Tibial nerve (tissue), 4 donors: ENCODE results near the gene FUT8. TPM values are rescaled to one million over a fixed set of nuclear protein-coding genes. Genes with fewer than 3 reads are reported as not detected.

Experiments used
- DNase-seq, 2 donors: peaks; one replicate each; pipeline ENCODE4 v3.0.0-alpha.2; 2019; ENCODE audit warnings: low spot score in 2 of 2
- H3K27ac ChIP-seq, 4 donors: fragments of 200-600 bp; sonication (generic) in 3 of 4; one replicate each; pipeline ENCODE4 v1.5.1; 2017 to 2019; ENCODE audit warnings: mild to moderate bottlenecking in 1 of 4
- H3K27me3 ChIP-seq, 2 donors: fragments of 200-600 bp; sonication (generic) in 1 of 2; one replicate each; pipeline versions ENCODE4 v1.5.1 to v1.6.0; 2017 to 2019
- H3K36me3 ChIP-seq, 3 donors: fragments of 200-600 bp; sonication (generic); one replicate each; pipeline ENCODE4 v1.5.1; 2018 to 2019
- H3K4me1 ChIP-seq, 4 donors: fragments of 200-600 bp; sonication (generic) in 3 of 4; one replicate each; pipeline ENCODE4 v1.5.1; 2017 to 2019
- H3K4me3 ChIP-seq, 4 donors: fragments of 200-600 bp; sonication (generic) in 3 of 4; one replicate each; pipeline ENCODE4 v1.5.1; 2017 to 2019; ENCODE audit warnings: mild to moderate bottlenecking in 1 of 4, moderate library complexity in 1 of 4
- H3K9me3 ChIP-seq, 4 donors: fragments of 200-600 bp; sonication (generic) in 3 of 4; one replicate each; pipeline ENCODE4 v1.5.1; 2017 to 2019
- CTCF ChIP-seq, 5 experiments: fragments of 200-600 bp in 3 of 5; fragments of 450-650 bp in 2 of 5; sonication (generic) in 3 of 5; IDR thresholded peaks; one replicate each; pipeline ENCODE4 v1.5.1; 2016 to 2019; ENCODE audit warnings: antibody characterized with exemption in 5 of 5, mild to moderate bottlenecking in 3 of 5, moderate library complexity in 2 of 5
- EP300 ChIP-seq, 2 donors: sonication (generic); formaldehyde crosslinking; IDR thresholded peaks; one replicate each; pipeline ENCODE4 v1.6.1; 2017; ENCODE audit warnings: antibody characterized with exemption in 2 of 2, mild to moderate bottlenecking in 1 of 2
- POLR2A ChIP-seq, 2 donors: fragments of 450-650 bp; IDR thresholded peaks; one replicate each; pipeline ENCODE4 v1.6.1; 2017; ENCODE audit warnings: antibody characterized with exemption in 2 of 2, mild to moderate bottlenecking in 2 of 2, moderate library complexity in 2 of 2
- WGBS, 2 donors: methylation state at CpG; one replicate each; pipeline ENCODE4 v1.1.5; 2018; 5-methylcytosine and 5-hydroxymethylcytosine counted together
- total RNA-seq, 4 donors: library from RNA; depleted of rRNA; stranded (reverse); fragments of >200 nt; gene quantifications; one replicate each; pipeline ENCODE4 v1.1.0, GENCODE V29; 2016

Gene FUT8
- total RNA-seq, 4 donors from 2014 or later, result 69.6 to 114 (median 91.2) TPM

- no peaks in the 10 kb centered on the region for H3K4me1 ChIP-seq
- 61 to 66% methylated on average over 4 of the region's 4 CpGs for WGBS, 2 donors
- no peak overlapping the region for H3K4me3 ChIP-seq
- no peaks in the 10 kb centered on the region for H3K36me3 ChIP-seq
- no peak for DNase-seq
- H3K9me3 ChIP-seq, result peaks cover 0 to 10% (median 0%) of the 10 kb centered on the region in 4 donors
- H3K27ac ChIP-seq, result no peak overlapping the region
- H3K27me3 ChIP-seq, result no peaks in the 10 kb centered on the region
- no peak for TF ChIP-seq EP300 (IDR thresholded peaks at IDR 0.05)
- TF ChIP-seq CTCF (IDR thresholded peaks at IDR 0.05), result no peak
- TF ChIP-seq POLR2A (IDR thresholded peaks at IDR 0.05), result no peak
These were observed 360.5 kb downstream of the FUT8 start for GRCh38 chr14:65772921-65773574.

GRCh38 chr14:65774041-65774440 lies 361.5 kb downstream of the FUT8 start:
- WGBS, 2 donors, result 92 to 100% methylated on average over 1 of the region's 1 CpG
- Histone ChIP-seq H3K4me3 (no peak overlapping the region), H3K9me3 (peaks cover 0 to 3% (median 0%) of the 10 kb centered on the region in 4 donors), H3K27ac (no peak overlapping the region), H3K4me1 (no peaks in the 10 kb centered on the region), H3K27me3 (no peaks in the 10 kb centered on the region), H3K36me3 (no peaks in the 10 kb centered on the region)
- no peak for DNase-seq
- TF ChIP-seq CTCF (IDR thresholded peaks at IDR 0.05), result no peak
- TF ChIP-seq POLR2A (IDR thresholded peaks at IDR 0.05), result no peak
- TF ChIP-seq EP300 (IDR thresholded peaks at IDR 0.05), result no peak

GRCh38 chr14:65776193-65776852 lies 363.8 kb downstream of the FUT8 start:
- no peak for DNase-seq
- Histone ChIP-seq H3K36me3 (no peaks in the 10 kb centered on the region), H3K27me3 (no peaks in the 10 kb centered on the region), H3K27ac (no peak overlapping the region), H3K4me3 (no peak overlapping the region), H3K9me3 (no peaks in the 10 kb centered on the region), H3K4me1 (no peaks in the 10 kb centered on the region)
- no peak for TF ChIP-seq CTCF (IDR thresholded peaks at IDR 0.05)
- no peak for TF ChIP-seq EP300 (IDR thresholded peaks at IDR 0.05)
- TF ChIP-seq POLR2A (IDR thresholded peaks at IDR 0.05), result no peak
- WGBS, 2 donors, result 73 to 82% methylated on average over 4 of the region's 4 CpGs

GRCh38 chr14:65780566-65780965 lies 368.0 kb downstream of the FUT8 start:
- 78 to 86% methylated on average over 2 of the region's 2 CpGs for WGBS, 2 donors
- Histone ChIP-seq H3K36me3 (no peaks in the 10 kb centered on the region), H3K9me3 (no peaks in the 10 kb centered on the region), H3K27ac (no peak overlapping the region), H3K4me3 (no peak overlapping the region), H3K27me3 (no peaks in the 10 kb centered on the region), H3K4me1 (no peaks in the 10 kb centered on the region)
- TF ChIP-seq EP300 (IDR thresholded peaks at IDR 0.05) (no peak), POLR2A (IDR thresholded peaks at IDR 0.05) (no peak), CTCF (IDR thresholded peaks at IDR 0.05) (no peak)
- no peak for DNase-seq

- Histone ChIP-seq H3K36me3 (no peaks in the 10 kb centered on the region), H3K27me3 (no peaks in the 10 kb centered on the region), H3K9me3 (no peaks in the 10 kb centered on the region), H3K27ac (no peak overlapping the region), H3K4me1 (no peaks in the 10 kb centered on the region), H3K4me3 (no peak overlapping the region)
- WGBS, 2 donors, result 77 to 79% methylated on average over 3 of the region's 3 CpGs
- TF ChIP-seq EP300 (IDR thresholded peaks at IDR 0.05) (no peak), CTCF (IDR thresholded peaks at IDR 0.05) (no peak), POLR2A (IDR thresholded peaks at IDR 0.05) (no peak)
- no peak for DNase-seq
These were observed 370.6 kb downstream of the FUT8 start for GRCh38 chr14:65783101-65783500.
